Left ventricle myocardium inferior (tissue), 1 donor: ENCODE data around the gene ZIC5. TPM values are rescaled to one million over a fixed set of nuclear protein-coding genes. Genes with fewer than 3 reads are reported as not detected.
"Not testable (repeated sequence)": the region's sequence is repeated elsewhere in the genome, so short reads cannot be mapped to it uniquely, and the experiment has no call there.

Experiments
- DNase-seq: peaks from one replicate; pipeline ENCODE4 v3.0.0-alpha.2; 2020
- H3K27ac ChIP-seq: fragments of 200-600 bp; replicated peaks from 2 replicates; pipeline ENCODE4 v1.8.0; 2021
- H3K27me3 ChIP-seq: fragments of 200-600 bp; 2 replicates; pipeline ENCODE4 v1.8.0; 2021; ENCODE audit warnings: low read depth
- H3K36me3 ChIP-seq: fragments of 200-600 bp; 2 replicates; pipeline ENCODE4 v1.8.0; 2021
- H3K4me1 ChIP-seq: fragments of 200-600 bp; 2 replicates; pipeline ENCODE4 v1.8.0; 2021
- H3K4me3 ChIP-seq: fragments of 200-600 bp; 2 replicates; pipeline ENCODE4 v1.8.0; 2021; ENCODE audit warnings: mild to moderate bottlenecking, moderate library complexity
- H3K9me3 ChIP-seq: fragments of 200-600 bp; replicated peaks from 2 replicates; pipeline ENCODE4 v1.8.0; 2021
- intact Hi-C: fragments of 100-400 bp; cut with micrococcal nuclease; formaldehyde crosslinking; loops from one replicate; pipeline ENCODE4 v1.11.0; 2022
- total RNA-seq: library from RNA; stranded (reverse); fragmentation: NEBNext Ultra II Directional; extraction: Animal tissue kit (Norgen Biotek cat#: 25700); gene quantifications from one replicate; pipeline ENCODE4 v1.2.1, GENCODE V29; 2021
- TF ChIP-seq, protein P1 (sequence below): fragments of 200-600 bp; IDR thresholded peaks from 2 replicates; pipeline ENCODE4 v1.8.0; 2021; ENCODE audit warnings: antibody characterized with exemption, mild to moderate bottlenecking, borderline replicate concordance
- donor health status: DM: no; HTN: yes; CAD: no; lungs with severe emphysema.

ZIC5 gene
- total RNA-seq, 1 donor from 2014 or later = not detected

DNA sequence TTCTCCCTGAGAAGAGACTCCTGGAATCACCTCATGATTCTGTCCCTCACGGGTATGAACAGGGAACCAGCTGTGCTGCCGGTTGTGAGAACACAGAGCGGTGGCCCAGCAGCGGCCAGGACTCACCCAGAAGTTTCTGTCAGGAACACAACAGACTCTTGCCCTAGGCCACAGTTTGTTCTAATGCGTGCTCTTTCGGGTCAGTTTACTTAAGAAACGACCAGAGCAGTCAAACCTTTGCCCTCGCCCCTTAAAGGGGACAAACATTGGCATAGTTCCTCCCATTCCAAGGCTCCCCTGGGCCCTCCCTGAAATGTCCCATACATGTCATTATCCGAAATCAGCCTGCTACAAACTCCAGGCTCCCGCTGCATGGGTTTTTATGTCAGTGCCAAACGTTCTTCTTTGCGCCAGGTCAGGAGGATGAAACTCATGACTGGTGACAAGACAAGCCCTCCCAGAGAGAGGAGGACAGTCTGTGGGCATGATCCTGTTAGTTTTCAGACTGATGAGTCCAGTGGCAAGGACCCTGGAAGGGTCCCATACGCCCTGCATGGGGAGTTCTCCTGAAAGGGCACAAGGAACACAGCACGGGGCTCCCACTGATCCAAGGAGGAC lies 18.3 kb downstream of the ZIC5 start:
- peaks cover 22% of the 10 kb centered on the region for H3K4me1 ChIP-seq
- H3K36me3 ChIP-seq = no peaks in the 10 kb centered on the region

DNA sequence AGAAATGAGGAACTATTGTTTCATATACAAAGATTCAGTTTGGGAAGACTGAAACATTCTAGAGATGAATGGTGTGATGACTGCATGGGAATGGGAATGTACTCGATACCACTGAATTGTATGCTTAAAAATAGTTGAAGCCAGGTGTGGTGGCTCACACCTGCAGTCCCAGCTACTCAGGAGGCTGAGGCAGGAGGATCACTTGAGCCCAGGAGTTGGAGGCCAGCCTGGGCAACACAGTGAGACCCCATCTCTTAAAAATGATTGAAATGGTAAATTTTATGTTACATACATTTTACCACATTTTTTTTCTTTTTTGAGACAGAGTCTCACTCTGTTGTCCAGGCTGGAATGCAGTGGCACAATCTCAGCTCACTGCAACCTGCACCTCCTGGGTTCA lies 19.9 kb downstream of the ZIC5 start:
- H3K27ac ChIP-seq, H3K36me3 ChIP-seq, H3K9me3 ChIP-seq, DNase-seq, H3K4me3 ChIP-seq, intact Hi-C loops: not testable (repeated sequence)
- H3K4me1 ChIP-seq = peaks cover 12% of the 10 kb centered on the region
- peaks cover 98% of the 10 kb centered on the region for H3K27me3 ChIP-seq

More for the DNA sequence above, 18.3 kb downstream of the ZIC5 start:
- Histone ChIP-seq H3K9me3 (no peaks in the 10 kb centered on the region), H3K27me3 (peaks cover 98% of the 10 kb centered on the region), H3K4me3 (no peak overlapping the region), H3K27ac (no peak overlapping the region)
- DNase-seq = no peak
- TF ChIP-seq, protein P1, sequence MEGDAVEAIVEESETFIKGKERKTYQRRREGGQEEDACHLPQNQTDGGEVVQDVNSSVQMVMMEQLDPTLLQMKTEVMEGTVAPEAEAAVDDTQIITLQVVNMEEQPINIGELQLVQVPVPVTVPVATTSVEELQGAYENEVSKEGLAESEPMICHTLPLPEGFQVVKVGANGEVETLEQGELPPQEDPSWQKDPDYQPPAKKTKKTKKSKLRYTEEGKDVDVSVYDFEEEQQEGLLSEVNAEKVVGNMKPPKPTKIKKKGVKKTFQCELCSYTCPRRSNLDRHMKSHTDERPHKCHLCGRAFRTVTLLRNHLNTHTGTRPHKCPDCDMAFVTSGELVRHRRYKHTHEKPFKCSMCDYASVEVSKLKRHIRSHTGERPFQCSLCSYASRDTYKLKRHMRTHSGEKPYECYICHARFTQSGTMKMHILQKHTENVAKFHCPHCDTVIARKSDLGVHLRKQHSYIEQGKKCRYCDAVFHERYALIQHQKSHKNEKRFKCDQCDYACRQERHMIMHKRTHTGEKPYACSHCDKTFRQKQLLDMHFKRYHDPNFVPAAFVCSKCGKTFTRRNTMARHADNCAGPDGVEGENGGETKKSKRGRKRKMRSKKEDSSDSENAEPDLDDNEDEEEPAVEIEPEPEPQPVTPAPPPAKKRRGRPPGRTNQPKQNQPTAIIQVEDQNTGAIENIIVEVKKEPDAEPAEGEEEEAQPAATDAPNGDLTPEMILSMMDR = no peak
- intact Hi-C loops = no loop called here

- DNase-seq = no peak
- Histone ChIP-seq H3K27me3 (peaks cover 98% of the 10 kb centered on the region), H3K36me3 (no peaks in the 10 kb centered on the region), H3K9me3 (no peaks in the 10 kb centered on the region), H3K27ac (no peak overlapping the region), H3K4me3 (no peak overlapping the region), H3K4me1 (no peaks in the 10 kb centered on the region)
- TF ChIP-seq, protein P1 = no peak
- intact Hi-C loops = no loop called here
These were observed 21.7 kb downstream of the ZIC5 start for GRCh38 chr13:99949679-99950413.

GRCh38 chr13:99948907-99949678 lies 22.5 kb downstream of the ZIC5 start:
- no peaks in the 10 kb centered on the region for H3K36me3 ChIP-seq
- no peaks in the 10 kb centered on the region for H3K9me3 ChIP-seq
- no peak overlapping the region for H3K27ac ChIP-seq
- peaks cover 98% of the 10 kb centered on the region for H3K27me3 ChIP-seq
- intact Hi-C loops = no loop called here
- H3K4me1 ChIP-seq = no peaks in the 10 kb centered on the region
- H3K4me3 ChIP-seq = no peak overlapping the region
- TF ChIP-seq, protein P1 = no peak
- DNase-seq = no peak

DNA sequence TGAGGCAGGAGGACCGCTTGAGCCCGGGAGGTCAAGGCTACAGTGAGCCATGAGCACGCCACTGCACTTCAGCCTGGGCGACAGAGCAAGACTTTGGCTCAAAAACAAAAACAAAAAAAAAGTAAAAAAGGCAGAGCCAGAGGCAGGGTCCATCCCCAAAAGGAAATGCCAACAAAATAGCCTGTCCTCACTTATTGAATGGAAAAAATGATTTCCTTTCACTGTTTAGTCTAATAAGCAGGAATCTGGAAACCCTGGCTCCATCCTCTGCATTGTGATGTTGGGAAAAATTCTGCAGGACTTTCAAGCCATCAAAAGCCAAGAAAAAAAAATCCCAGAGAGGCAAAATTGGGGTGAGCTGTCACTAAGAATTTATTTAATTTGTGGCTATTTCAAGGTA lies 23.2 kb downstream of the ZIC5 start:
- H3K27ac ChIP-seq = no peak overlapping the region
- H3K36me3 ChIP-seq = no peaks in the 10 kb centered on the region
- H3K27me3 ChIP-seq = peaks cover 98% of the 10 kb centered on the region
- no peaks in the 10 kb centered on the region for H3K9me3 ChIP-seq
- no peak for DNase-seq
- H3K4me3 ChIP-seq = no peak overlapping the region
- intact Hi-C loops = no loop called here
- no peaks in the 10 kb centered on the region for H3K4me1 ChIP-seq
- TF ChIP-seq, protein P1 = no peak
